Measurements from ENCODE around the gene TMEM101.

DNA sequence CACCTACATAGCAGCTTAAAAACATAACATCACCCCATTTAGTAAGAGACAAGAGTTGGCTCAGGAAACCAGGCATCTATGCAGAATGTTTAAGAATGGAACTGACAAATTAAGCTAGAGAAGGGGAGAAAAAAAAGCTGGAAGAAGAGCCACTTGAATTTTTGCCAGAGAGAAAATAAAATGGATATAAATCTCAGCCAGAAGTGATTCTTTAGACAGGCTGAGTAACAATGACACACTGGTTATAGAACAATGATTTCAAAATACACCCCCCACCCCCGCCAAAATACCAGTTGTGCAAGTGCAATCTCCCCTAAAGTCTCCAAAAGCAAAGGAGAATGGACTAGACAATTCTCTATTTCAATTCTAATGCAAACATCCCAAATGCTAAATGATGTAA lies 29.3 kb upstream of the TMEM101 start:
- TF ChIP-seq, protein P1, sequence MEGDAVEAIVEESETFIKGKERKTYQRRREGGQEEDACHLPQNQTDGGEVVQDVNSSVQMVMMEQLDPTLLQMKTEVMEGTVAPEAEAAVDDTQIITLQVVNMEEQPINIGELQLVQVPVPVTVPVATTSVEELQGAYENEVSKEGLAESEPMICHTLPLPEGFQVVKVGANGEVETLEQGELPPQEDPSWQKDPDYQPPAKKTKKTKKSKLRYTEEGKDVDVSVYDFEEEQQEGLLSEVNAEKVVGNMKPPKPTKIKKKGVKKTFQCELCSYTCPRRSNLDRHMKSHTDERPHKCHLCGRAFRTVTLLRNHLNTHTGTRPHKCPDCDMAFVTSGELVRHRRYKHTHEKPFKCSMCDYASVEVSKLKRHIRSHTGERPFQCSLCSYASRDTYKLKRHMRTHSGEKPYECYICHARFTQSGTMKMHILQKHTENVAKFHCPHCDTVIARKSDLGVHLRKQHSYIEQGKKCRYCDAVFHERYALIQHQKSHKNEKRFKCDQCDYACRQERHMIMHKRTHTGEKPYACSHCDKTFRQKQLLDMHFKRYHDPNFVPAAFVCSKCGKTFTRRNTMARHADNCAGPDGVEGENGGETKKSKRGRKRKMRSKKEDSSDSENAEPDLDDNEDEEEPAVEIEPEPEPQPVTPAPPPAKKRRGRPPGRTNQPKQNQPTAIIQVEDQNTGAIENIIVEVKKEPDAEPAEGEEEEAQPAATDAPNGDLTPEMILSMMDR (IDR thresholded peaks at IDR 0.05), result no peak
- no peak for TF ChIP-seq ZFX (IDR thresholded peaks at IDR 0.05; ENCODE audit: borderline replicate concordance)
